ENCODE results near the gene COL17A1.

DNA sequence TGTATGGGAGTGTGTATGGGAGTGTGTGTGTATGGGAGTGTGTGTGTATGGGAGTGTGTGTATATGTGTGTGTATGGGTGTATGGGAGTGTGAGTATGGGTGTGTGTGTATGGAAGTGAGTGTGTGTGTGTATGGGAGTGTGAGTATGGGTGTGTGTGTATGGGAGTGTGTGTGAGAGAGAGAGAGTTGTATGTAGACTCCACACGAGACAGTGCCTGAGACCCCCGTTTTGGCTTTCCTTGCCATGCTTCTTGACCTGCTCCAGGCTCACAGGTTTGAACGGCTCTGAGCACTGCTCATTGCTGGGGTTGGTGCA lies 49.7 kb downstream of the COL17A1 start:
- no peak for TF ChIP-seq POLR2A (IDR thresholded peaks at IDR 0.05)
- TF ChIP-seq CTCF (IDR thresholded peaks at IDR 0.05 in 4 of 5, conservative IDR thresholded peaks at IDR 0.05 in 1 of 5), result no peak
